SK-N-SH treated with all-trans-retinoic acid at 6 μM for 48 hours (cell line): Measurements from ENCODE around the gene ARMH4.

Experiments
- CSDC2 ChIP-seq: fragments of 250-450 bp; sonication (Bioruptor Pico); IDR thresholded peaks from 2 replicates; pipeline ENCODE4 v1.5.0; 2020; ENCODE audit warnings: mild to moderate bottlenecking, moderate library complexity
- ESRRG ChIP-seq: fragments of 250-450 bp; sonication (Bioruptor Pico); IDR thresholded peaks from 2 replicates; pipeline ENCODE4 v1.6.1; 2021; ENCODE audit warnings: mild to moderate bottlenecking
- OSR1 ChIP-seq: fragments of 250-450 bp; sonication (Bioruptor Pico); IDR thresholded peaks from 2 replicates; pipeline ENCODE4 v1.8.0; 2022; ENCODE audit warnings: moderate library complexity, mild to moderate bottlenecking, inconsistent platforms
- TOX ChIP-seq: fragments of 250-450 bp; sonication (Bioruptor Pico); IDR thresholded peaks from 2 replicates; pipeline ENCODE4 v1.8.0; 2021; ENCODE audit warnings: mild to moderate bottlenecking, moderate library complexity, borderline replicate concordance
- ZFP3 ChIP-seq: fragments of 250-450 bp; sonication (Bioruptor Pico); IDR thresholded peaks from 2 replicates; pipeline ENCODE4 v1.5.0; 2020; ENCODE audit warnings: mild to moderate bottlenecking, moderate library complexity
- ZNF565 ChIP-seq: fragments of 450-650 bp; formaldehyde crosslinking; conservative IDR thresholded peaks from 2 replicates; pipeline ENCODE4 v1.5.0; 2020; ENCODE audit warnings: low read depth, mild to moderate bottlenecking, moderate library complexity
- ZNF70 ChIP-seq: fragments of 450-650 bp; formaldehyde crosslinking; IDR thresholded peaks from 2 replicates; pipeline ENCODE4 v1.5.0; 2020; ENCODE audit warnings: mild to moderate bottlenecking, moderate library complexity
- TF ChIP-seq, protein P1 (sequence below): fragments of 250-450 bp; sonication (Bioruptor Pico); IDR thresholded peaks from 2 replicates; pipeline ENCODE4 v1.8.0; 2021; ENCODE audit warnings: low read depth, mild to moderate bottlenecking, moderate library complexity, borderline replicate concordance
- TF ChIP-seq, protein P2 (sequence below): fragments of 250-450 bp; sonication (Bioruptor Pico); IDR thresholded peaks from 2 replicates; pipeline ENCODE4 v1.8.0; 2020; ENCODE audit warnings: mild to moderate bottlenecking, moderate library complexity, borderline replicate concordance
- TF ChIP-seq, protein P3 (sequence below): fragments of 250-450 bp; sonication (Bioruptor Pico); IDR thresholded peaks from 2 replicates; pipeline ENCODE4 v1.5.0; 2020; ENCODE audit warnings: mild to moderate bottlenecking, moderate library complexity
- TF ChIP-seq, protein P4 (sequence below): fragments of 250-450 bp; sonication (Bioruptor Pico); IDR thresholded peaks from 2 replicates; pipeline ENCODE4 v1.5.1; 2020; ENCODE audit warnings: low read depth, mild to moderate bottlenecking, moderate library complexity

DNA sequence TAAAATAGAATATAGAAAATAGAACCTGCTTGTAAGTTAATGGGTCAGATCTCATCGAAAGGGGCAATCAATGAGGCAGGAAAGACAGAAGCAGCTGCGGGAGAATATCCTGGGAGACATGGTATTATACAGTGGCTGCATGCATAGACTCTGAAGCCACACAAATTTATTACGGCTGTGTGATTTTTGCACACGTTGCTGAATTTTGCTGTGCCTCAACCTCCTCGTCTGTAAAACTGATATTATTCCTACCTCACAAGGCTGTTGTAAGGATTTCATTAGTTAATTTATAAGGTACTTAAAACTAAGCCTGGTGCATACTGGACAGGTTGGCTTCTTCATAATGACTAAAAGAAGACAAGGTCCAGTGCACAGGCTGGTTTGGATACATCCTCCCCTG is 52.3 kb downstream of the ARMH4 start:
- TF ChIP-seq ZNF70 (CRISPR knock-in tag) (no peak), ZNF565 (CRISPR knock-in tag) (no peak), ESRRG (CRISPR knock-in tag) (no peak), OSR1 (CRISPR knock-in tag) (no peak), ZFP3 (CRISPR knock-in tag) (no peak), TOX (CRISPR knock-in tag) (no peak), CSDC2 (CRISPR knock-in tag) (no peak)
- TF ChIP-seq, protein P1, sequence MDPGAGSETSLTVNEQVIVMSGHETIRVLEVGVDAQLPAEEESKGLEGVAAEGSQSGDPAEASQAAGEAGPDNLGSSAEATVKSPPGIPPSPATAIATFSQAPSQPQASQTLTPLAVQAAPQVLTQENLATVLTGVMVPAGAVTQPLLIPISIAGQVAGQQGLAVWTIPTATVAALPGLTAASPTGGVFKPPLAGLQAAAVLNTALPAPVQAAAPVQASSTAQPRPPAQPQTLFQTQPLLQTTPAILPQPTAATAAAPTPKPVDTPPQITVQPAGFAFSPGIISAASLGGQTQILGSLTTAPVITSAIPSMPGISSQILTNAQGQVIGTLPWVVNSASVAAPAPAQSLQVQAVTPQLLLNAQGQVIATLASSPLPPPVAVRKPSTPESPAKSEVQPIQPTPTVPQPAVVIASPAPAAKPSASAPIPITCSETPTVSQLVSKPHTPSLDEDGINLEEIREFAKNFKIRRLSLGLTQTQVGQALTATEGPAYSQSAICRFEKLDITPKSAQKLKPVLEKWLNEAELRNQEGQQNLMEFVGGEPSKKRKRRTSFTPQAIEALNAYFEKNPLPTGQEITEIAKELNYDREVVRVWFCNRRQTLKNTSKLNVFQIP (CRISPR knock-in tag), result no peak
- TF ChIP-seq, protein P2, sequence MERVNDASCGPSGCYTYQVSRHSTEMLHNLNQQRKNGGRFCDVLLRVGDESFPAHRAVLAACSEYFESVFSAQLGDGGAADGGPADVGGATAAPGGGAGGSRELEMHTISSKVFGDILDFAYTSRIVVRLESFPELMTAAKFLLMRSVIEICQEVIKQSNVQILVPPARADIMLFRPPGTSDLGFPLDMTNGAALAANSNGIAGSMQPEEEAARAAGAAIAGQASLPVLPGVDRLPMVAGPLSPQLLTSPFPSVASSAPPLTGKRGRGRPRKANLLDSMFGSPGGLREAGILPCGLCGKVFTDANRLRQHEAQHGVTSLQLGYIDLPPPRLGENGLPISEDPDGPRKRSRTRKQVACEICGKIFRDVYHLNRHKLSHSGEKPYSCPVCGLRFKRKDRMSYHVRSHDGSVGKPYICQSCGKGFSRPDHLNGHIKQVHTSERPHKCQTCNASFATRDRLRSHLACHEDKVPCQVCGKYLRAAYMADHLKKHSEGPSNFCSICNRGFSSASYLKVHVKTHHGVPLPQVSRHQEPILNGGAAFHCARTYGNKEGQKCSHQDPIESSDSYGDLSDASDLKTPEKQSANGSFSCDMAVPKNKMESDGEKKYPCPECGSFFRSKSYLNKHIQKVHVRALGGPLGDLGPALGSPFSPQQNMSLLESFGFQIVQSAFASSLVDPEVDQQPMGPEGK, result no peak
- TF ChIP-seq, protein P3, sequence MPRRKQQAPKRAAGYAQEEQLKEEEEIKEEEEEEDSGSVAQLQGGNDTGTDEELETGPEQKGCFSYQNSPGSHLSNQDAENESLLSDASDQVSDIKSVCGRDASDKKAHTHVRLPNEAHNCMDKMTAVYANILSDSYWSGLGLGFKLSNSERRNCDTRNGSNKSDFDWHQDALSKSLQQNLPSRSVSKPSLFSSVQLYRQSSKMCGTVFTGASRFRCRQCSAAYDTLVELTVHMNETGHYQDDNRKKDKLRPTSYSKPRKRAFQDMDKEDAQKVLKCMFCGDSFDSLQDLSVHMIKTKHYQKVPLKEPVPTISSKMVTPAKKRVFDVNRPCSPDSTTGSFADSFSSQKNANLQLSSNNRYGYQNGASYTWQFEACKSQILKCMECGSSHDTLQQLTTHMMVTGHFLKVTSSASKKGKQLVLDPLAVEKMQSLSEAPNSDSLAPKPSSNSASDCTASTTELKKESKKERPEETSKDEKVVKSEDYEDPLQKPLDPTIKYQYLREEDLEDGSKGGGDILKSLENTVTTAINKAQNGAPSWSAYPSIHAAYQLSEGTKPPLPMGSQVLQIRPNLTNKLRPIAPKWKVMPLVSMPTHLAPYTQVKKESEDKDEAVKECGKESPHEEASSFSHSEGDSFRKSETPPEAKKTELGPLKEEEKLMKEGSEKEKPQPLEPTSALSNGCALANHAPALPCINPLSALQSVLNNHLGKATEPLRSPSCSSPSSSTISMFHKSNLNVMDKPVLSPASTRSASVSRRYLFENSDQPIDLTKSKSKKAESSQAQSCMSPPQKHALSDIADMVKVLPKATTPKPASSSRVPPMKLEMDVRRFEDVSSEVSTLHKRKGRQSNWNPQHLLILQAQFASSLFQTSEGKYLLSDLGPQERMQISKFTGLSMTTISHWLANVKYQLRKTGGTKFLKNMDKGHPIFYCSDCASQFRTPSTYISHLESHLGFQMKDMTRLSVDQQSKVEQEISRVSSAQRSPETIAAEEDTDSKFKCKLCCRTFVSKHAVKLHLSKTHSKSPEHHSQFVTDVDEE, result no peak
- TF ChIP-seq, protein P4, sequence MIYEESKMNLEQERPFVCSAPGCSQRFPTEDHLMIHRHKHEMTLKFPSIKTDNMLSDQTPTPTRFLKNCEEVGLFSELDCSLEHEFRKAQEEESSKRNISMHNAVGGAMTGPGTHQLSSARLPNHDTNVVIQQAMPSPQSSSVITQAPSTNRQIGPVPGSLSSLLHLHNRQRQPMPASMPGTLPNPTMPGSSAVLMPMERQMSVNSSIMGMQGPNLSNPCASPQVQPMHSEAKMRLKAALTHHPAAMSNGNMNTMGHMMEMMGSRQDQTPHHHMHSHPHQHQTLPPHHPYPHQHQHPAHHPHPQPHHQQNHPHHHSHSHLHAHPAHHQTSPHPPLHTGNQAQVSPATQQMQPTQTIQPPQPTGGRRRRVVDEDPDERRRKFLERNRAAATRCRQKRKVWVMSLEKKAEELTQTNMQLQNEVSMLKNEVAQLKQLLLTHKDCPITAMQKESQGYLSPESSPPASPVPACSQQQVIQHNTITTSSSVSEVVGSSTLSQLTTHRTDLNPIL (CRISPR knock-in tag), result no peak
